GM18870 (cell line): ENCODE data around the gene NF1.
"Not testable (repeated sequence)": the region's sequence is repeated elsewhere in the genome, so short reads cannot be mapped to it uniquely, and the experiment has no call there.

ENCODE experiments used
- ATAC-seq: cut with Tn5 transposase; IDR thresholded peaks from one replicate; pipeline ENCODE4 v1.9.1; 2021; ENCODE audit warnings: moderate library complexity; ENCODE audit not compliant: unreplicated experiment

Gene NF1

GRCh38 chr17:31085563-31085962, 9.2 kb upstream of the NF1 start:
- no peak for ATAC-seq

- ATAC-seq, result no peak
These were observed 5.3 kb upstream of the NF1 start for GRCh38 chr17:31089471-31089870.

- ATAC-seq, result not testable (repeated sequence)
These were observed 4.1 kb upstream of the NF1 start for GRCh38 chr17:31090650-31091049.

GRCh38 chr17:31092475-31093064, 2.2 kb upstream of the NF1 start:
- ATAC-seq, result no peak

GRCh38 chr17:31093866-31094599, 744 bp upstream of the NF1 start:
- ATAC-seq, result no peak

GRCh38 chr17:31095236-31096105, 694 bp downstream of the NF1 start:
- no peak for ATAC-seq

GRCh38 chr17:31096106-31096436, 1.3 kb downstream of the NF1 start:
- ATAC-seq, result no peak

- ATAC-seq, result no peak
These were observed 4.2 kb downstream of the NF1 start for GRCh38 chr17:31099016-31099415.

GRCh38 chr17:31100840-31101459, 6.2 kb downstream of the NF1 start:
- ATAC-seq, result no peak

- ATAC-seq, result no peak
These were observed 7.2 kb downstream of the NF1 start for GRCh38 chr17:31101943-31102342.

- ATAC-seq, result no peak
These were observed 11.2 kb downstream of the NF1 start for GRCh38 chr17:31105991-31106390.

- ATAC-seq, result no peak
These were observed 16.4 kb downstream of the NF1 start for GRCh38 chr17:31111183-31111582.

GRCh38 chr17:31112001-31112661, 17.4 kb downstream of the NF1 start:
- ATAC-seq, result no peak

- ATAC-seq, result not testable (repeated sequence)
These were observed 18.6 kb downstream of the NF1 start for GRCh38 chr17:31113368-31113767.

GRCh38 chr17:31113939-31114338, 19.2 kb downstream of the NF1 start:
- ATAC-seq, result no peak

GRCh38 chr17:31114956-31115555, 20.3 kb downstream of the NF1 start:
- ATAC-seq, result no peak

GRCh38 chr17:31116167-31116566, 21.4 kb downstream of the NF1 start:
- no peak for ATAC-seq

GRCh38 chr17:31122746-31123145, 28.0 kb downstream of the NF1 start:
- ATAC-seq, result no peak

- no peak for ATAC-seq
These were observed 31.5 kb downstream of the NF1 start for GRCh38 chr17:31126318-31126717.

GRCh38 chr17:31128241-31128640, 33.5 kb downstream of the NF1 start:
- ATAC-seq, result no peak
